ENCODE results near the gene CISH.

The CISH gene

GRCh38 chr3:50624634-50625033 is 13.1 kb upstream of the CISH start:
- in situ Hi-C loops (cut with HindIII; ENCODE audit: low sequenced_read_pairs), result no loop called here
- no peak overlapping the region for H3K4me3 ChIP-seq (ENCODE audit: low read depth, low read length)
- no peak for TF ChIP-seq CTCF (IDR thresholded peaks at IDR 0.05; ENCODE audit: low read depth, low read length, missing control alignments)
- DNase-seq (ENCODE audit: low read depth), result no peak

DNA sequence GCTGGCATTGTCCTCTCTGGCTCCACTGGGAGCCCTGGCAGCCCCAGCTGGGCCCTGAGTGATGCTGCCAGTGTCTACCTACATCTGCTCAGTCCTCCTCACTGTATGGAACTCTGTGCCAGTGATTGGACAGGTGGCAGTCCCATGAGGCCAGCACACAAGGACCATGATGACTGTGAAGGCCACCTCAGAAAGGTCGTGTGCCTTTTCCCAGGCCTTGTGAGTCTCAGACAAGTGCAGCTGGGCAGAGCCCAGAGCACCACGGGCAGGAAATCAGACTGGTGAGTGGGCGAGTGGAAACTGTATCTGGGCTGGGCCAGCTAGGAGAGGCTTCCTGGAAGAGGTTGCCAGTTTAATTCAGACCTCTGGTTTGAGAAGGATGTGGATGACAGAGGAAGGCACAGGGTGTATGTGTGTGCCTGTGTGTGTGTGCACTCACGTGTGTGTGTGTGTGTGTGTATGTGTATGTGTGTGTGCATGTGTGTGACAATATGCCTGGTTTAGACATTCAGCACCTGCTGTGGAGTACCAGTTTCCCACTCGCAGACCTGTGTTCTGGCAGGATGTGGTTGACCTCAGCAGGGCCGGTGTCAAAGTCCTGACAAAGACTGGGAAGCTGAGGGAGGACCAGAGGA is 12.4 kb upstream of the CISH start:
- in situ Hi-C loops (cut with HindIII; ENCODE audit: low sequenced_read_pairs), result no loop called here
- no peak for DNase-seq (ENCODE audit: low read depth)
- TF ChIP-seq CTCF (IDR thresholded peaks at IDR 0.05; ENCODE audit: low read depth, low read length, missing control alignments), result no peak
- no peak overlapping the region for H3K4me3 ChIP-seq (ENCODE audit: low read depth, low read length)

DNA sequence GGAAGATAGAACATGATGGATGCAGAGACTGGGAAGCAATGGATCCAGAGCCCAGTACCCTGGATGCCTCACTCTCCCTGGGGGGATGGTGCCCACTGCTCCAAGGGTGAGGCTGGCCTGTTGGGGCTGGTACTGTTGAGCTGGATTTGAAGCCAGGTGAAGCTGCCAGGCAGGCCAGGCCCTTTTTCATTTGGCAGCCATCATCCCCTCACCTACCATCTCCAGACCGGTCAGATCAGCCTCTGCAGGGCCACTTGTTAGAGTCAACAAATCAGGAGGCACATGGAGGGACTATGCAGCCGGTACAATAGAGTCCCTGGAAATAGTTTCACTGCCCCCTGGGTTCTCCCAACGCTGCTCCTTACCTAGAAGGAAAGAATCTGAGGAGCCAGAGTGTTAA is 11.3 kb upstream of the CISH start:
- no peak for DNase-seq (ENCODE audit: low read depth)
- in situ Hi-C loops (cut with HindIII; ENCODE audit: low sequenced_read_pairs), result no loop called here
- no peak for TF ChIP-seq CTCF (IDR thresholded peaks at IDR 0.05; ENCODE audit: low read depth, low read length, missing control alignments)
- H3K4me3 ChIP-seq (ENCODE audit: low read depth, low read length), result no peak overlapping the region

DNA sequence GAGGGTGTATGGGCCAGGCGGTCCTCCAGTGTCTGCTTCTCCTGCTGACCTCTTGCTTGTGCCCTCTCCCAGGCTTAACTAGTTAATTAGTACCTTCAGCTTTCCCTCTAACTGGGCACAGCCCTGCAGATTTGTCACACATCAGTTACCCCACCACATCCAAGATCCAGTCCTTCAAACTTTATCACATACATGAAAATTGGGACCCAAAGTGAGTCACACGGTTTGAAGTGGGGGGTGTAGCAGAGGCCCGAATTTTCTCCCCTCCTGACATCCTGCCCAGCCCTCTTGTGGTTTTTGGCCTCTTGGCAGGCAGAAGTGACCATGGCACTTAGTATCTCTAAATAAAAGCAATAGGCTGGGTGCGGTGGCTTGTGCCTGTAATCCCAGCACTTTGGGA is 9.2 kb upstream of the CISH start:
- TF ChIP-seq CTCF (IDR thresholded peaks at IDR 0.05; ENCODE audit: low read depth, low read length, missing control alignments), result no peak
- in situ Hi-C loops (cut with HindIII; ENCODE audit: low sequenced_read_pairs), result no loop called here
- no peak for DNase-seq (ENCODE audit: low read depth)
- H3K4me3 ChIP-seq (ENCODE audit: low read depth, low read length), result no peak overlapping the region

- TF ChIP-seq CTCF (IDR thresholded peaks at IDR 0.05; ENCODE audit: low read depth, low read length, missing control alignments), result no peak
- in situ Hi-C loops (cut with HindIII; ENCODE audit: low sequenced_read_pairs), result no loop called here
- no peak overlapping the region for H3K4me3 ChIP-seq (ENCODE audit: low read depth, low read length)
- no peak for DNase-seq (ENCODE audit: low read depth)
These were observed 8.8 kb upstream of the CISH start for GRCh38 chr3:50620420-50620819.

GRCh38 chr3:50617911-50618481 is 6.4 kb upstream of the CISH start:
- H3K4me3 ChIP-seq (ENCODE audit: low read depth, low read length), result peak overlapping the region; percentile 56
- DNase-seq (ENCODE audit: low read depth), result no peak
- in situ Hi-C loops (cut with HindIII; ENCODE audit: low sequenced_read_pairs), result no loop called here
- TF ChIP-seq CTCF (IDR thresholded peaks at IDR 0.05; ENCODE audit: low read depth, low read length, missing control alignments), result no peak
